Measurements from ENCODE around the gene LAIR1.

DNA sequence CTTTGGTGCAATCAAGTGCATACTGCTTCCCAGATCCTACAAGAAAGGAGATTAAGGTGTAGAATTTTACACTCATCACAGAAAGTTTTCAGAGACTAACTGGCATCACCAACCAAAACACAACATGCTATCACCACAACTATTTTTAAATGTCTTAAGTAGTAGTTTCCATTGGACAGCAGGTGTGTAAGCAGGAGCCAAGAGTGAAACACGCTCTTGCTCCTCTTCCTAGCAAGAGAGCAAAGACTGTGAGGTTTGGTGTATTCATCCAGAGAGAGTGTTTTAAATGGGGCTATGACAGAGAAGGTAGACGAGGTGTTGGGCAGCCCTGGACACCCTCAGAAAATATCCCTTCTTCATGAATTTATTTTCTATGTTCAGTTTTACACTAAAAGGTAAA, 13.3 kb downstream of the LAIR1 start:
- TF ChIP-seq, protein P1, sequence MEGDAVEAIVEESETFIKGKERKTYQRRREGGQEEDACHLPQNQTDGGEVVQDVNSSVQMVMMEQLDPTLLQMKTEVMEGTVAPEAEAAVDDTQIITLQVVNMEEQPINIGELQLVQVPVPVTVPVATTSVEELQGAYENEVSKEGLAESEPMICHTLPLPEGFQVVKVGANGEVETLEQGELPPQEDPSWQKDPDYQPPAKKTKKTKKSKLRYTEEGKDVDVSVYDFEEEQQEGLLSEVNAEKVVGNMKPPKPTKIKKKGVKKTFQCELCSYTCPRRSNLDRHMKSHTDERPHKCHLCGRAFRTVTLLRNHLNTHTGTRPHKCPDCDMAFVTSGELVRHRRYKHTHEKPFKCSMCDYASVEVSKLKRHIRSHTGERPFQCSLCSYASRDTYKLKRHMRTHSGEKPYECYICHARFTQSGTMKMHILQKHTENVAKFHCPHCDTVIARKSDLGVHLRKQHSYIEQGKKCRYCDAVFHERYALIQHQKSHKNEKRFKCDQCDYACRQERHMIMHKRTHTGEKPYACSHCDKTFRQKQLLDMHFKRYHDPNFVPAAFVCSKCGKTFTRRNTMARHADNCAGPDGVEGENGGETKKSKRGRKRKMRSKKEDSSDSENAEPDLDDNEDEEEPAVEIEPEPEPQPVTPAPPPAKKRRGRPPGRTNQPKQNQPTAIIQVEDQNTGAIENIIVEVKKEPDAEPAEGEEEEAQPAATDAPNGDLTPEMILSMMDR (IDR thresholded peaks at IDR 0.05; ENCODE audit: insufficient read depth, low read length, poor library complexity, severe bottlenecking): no peak
- no peak for TF ChIP-seq EZH2phosphoT487 (conservative IDR thresholded peaks at IDR 0.05; ENCODE audit: low read length)

Data from SU-DHL-6 (cell line).